ENCODE data around the gene SCYL3. TPM values are rescaled to one million over a fixed set of nuclear protein-coding genes. Genes with fewer than 3 reads are reported as not detected.

The SCYL3 gene
- total RNA-seq, 1 experiment from 2014 or later = 7.6 TPM

DNA sequence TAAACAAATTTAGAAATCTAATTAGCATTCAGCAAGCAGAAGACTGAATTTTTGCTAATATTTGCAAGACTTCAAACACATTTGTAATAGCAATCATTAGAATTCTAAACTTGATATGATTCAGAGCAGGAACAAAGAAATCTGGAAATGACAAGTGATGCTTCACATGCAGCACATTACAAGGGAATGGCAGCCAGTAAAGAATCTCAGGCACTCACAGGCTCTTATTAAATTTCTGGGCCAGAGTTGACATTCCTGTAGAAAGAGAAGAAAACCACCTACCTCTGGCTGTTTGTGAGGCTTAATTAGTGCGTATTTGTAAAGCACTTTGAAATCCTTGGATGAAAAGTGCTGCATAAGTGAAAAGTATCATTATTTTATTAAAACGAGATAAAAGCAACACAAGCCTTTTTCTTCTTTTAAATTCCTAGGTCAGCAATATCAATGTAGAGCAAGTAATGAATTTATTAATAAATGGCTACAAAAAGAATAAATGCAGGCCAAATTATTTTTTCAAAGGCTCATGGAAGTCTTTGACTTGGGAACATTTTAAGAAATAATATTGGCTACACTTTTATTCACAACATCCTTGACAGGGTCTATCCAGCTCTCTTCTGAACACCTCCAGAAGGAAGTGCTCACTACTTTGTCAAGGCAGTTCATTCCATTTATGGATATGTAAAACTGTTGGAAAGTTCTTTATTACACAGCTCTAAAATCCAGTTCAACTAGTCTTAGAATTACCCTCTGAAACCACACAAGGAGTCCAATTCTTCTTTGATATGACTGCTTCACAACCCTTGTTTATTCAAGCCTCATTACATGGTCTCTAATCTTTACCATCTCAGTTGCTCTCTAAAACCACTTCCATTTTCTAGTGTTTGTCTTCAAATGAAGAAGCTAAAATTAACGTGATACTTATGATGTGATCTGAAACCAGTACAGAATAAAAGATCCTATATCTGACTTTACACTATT, 32.1 kb upstream of the SCYL3 start:
- Histone ChIP-seq H3K9me2 (ENCODE audit: insufficient read depth) (no peaks in the 10 kb centered on the region), H3K4me3 (replicated peaks in 1 of 2; ENCODE audit: low read depth in 1 of 2, low read length in 2 of 2) (no peak overlapping the region), H2AFZ (ENCODE audit: low read depth, low read length, poor library complexity, severe bottlenecking) (no peak overlapping the region), H3K79me2 (ENCODE audit: insufficient read depth, low read length) (no peaks in the 10 kb centered on the region), H3K9me3 (ENCODE audit: control insufficient read depth in 1 of 2, insufficient read depth in 1 of 2, low read depth in 1 of 2, low read length in 2 of 2) (no peaks in the 10 kb centered on the region), H3K27me3 (ENCODE audit: insufficient read depth, low read length) (no peaks in the 10 kb centered on the region), H3K4me1 (ENCODE audit: control insufficient read depth in 1 of 2, insufficient read depth in 2 of 2, low read length in 2 of 2) (no peaks in the 10 kb centered on the region), H4K20me1 (ENCODE audit: insufficient read depth) (no peaks in the 10 kb centered on the region), H3K27ac (ENCODE audit: low read depth, low read length) (no peak overlapping the region), H3K9ac (ENCODE audit: low read length) (no peak overlapping the region), H3K36me3 (ENCODE audit: control insufficient read depth in 1 of 2, insufficient read depth in 2 of 2, low read length in 2 of 2) (no peaks in the 10 kb centered on the region), H3K4me2 (ENCODE audit: low read length) (no peak overlapping the region)
- DNase-seq (ENCODE audit: low read depth, low spot score) (no peak), ATAC-seq (no peak)
- ChIA-PET RAD21 (ENCODE audit: low non-redundant PET in 1 of 2, low total read pairs in 2 of 2, uncharacterized antibody in 2 of 2, unreplicated experiment in 2 of 2) (no interaction called here), CTCF (no interaction called here), POLR2A (no interaction called here)
- intact Hi-C loops (cut with micrococcal nuclease) = loop anchor here (5.0 kb wide), 2 partner anchors 767 to 1302 kb away; no protein-coding TSS in a partner anchor
- no TSS peak for BruUV-seq (replicated peaks)
- TF ChIP-seq YY1 (IDR thresholded peaks at IDR 0.05; ENCODE audit: extremely low read depth, insufficient replicate concordance, low read depth, low read length) (no peak), TCF7L2 (IDR thresholded peaks at IDR 0.05; ENCODE audit: borderline replicate concordance, extremely low read depth, insufficient read depth, insufficient read length) (no peak), EZH2 (IDR thresholded peaks at IDR 0.05) (no peak), SIN3A (IDR thresholded peaks at IDR 0.05; ENCODE audit: low read depth) (no peak), CEBPB (IDR thresholded peaks at IDR 0.05; ENCODE audit: low read depth) (no peak), EGR1 (IDR thresholded peaks at IDR 0.05; ENCODE audit: low read depth) (no peak), EZH2phosphoT487 (IDR thresholded peaks at IDR 0.05; ENCODE audit: borderline replicate concordance) (no peak), POLR2A (IDR thresholded peaks at IDR 0.05; ENCODE audit: borderline replicate concordance, extremely low read depth, insufficient read depth, insufficient read length) (no peak), JUND (IDR thresholded peaks at IDR 0.05) (no peak), SRF (IDR thresholded peaks at IDR 0.05; ENCODE audit: low read depth) (no peak)
- TF ChIP-seq, protein P1, sequence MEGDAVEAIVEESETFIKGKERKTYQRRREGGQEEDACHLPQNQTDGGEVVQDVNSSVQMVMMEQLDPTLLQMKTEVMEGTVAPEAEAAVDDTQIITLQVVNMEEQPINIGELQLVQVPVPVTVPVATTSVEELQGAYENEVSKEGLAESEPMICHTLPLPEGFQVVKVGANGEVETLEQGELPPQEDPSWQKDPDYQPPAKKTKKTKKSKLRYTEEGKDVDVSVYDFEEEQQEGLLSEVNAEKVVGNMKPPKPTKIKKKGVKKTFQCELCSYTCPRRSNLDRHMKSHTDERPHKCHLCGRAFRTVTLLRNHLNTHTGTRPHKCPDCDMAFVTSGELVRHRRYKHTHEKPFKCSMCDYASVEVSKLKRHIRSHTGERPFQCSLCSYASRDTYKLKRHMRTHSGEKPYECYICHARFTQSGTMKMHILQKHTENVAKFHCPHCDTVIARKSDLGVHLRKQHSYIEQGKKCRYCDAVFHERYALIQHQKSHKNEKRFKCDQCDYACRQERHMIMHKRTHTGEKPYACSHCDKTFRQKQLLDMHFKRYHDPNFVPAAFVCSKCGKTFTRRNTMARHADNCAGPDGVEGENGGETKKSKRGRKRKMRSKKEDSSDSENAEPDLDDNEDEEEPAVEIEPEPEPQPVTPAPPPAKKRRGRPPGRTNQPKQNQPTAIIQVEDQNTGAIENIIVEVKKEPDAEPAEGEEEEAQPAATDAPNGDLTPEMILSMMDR (IDR thresholded peaks at IDR 0.05 in 2 of 3, conservative IDR thresholded peaks at IDR 0.05 in 1 of 3; ENCODE audit: borderline replicate concordance in 1 of 3, insufficient read depth in 1 of 3, low read depth in 2 of 3, low read length in 2 of 3) = no peak
- TF ChIP-seq, protein P2, sequence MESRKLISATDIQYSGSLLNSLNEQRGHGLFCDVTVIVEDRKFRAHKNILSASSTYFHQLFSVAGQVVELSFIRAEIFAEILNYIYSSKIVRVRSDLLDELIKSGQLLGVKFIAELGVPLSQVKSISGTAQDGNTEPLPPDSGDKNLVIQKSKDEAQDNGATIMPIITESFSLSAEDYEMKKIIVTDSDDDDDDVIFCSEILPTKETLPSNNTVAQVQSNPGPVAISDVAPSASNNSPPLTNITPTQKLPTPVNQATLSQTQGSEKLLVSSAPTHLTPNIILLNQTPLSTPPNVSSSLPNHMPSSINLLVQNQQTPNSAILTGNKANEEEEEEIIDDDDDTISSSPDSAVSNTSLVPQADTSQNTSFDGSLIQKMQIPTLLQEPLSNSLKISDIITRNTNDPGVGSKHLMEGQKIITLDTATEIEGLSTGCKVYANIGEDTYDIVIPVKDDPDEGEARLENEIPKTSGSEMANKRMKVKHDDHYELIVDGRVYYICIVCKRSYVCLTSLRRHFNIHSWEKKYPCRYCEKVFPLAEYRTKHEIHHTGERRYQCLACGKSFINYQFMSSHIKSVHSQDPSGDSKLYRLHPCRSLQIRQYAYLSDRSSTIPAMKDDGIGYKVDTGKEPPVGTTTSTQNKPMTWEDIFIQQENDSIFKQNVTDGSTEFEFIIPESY (IDR thresholded peaks at IDR 0.05; ENCODE audit: extremely low read depth, insufficient replicate concordance, low read length) = no peak
- TF ChIP-seq, protein P3, sequence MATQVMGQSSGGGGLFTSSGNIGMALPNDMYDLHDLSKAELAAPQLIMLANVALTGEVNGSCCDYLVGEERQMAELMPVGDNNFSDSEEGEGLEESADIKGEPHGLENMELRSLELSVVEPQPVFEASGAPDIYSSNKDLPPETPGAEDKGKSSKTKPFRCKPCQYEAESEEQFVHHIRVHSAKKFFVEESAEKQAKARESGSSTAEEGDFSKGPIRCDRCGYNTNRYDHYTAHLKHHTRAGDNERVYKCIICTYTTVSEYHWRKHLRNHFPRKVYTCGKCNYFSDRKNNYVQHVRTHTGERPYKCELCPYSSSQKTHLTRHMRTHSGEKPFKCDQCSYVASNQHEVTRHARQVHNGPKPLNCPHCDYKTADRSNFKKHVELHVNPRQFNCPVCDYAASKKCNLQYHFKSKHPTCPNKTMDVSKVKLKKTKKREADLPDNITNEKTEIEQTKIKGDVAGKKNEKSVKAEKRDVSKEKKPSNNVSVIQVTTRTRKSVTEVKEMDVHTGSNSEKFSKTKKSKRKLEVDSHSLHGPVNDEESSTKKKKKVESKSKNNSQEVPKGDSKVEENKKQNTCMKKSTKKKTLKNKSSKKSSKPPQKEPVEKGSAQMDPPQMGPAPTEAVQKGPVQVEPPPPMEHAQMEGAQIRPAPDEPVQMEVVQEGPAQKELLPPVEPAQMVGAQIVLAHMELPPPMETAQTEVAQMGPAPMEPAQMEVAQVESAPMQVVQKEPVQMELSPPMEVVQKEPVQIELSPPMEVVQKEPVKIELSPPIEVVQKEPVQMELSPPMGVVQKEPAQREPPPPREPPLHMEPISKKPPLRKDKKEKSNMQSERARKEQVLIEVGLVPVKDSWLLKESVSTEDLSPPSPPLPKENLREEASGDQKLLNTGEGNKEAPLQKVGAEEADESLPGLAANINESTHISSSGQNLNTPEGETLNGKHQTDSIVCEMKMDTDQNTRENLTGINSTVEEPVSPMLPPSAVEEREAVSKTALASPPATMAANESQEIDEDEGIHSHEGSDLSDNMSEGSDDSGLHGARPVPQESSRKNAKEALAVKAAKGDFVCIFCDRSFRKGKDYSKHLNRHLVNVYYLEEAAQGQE (IDR thresholded peaks at IDR 0.05; ENCODE audit: low read depth) = no peak
